Stimulated activated CD4-positive, alpha-beta T cell treated with anti-CD3 and anti-CD28 coated beads, Interleukin-4, amount 100 ng/mL, for 48 hours (primary cell): ENCODE results near the gene GALNT17.

ENCODE experiments used
- DNase-seq, 2 donors: peaks; one replicate each; pipeline ENCODE4 v3.0.0-alpha.2; 2020; ENCODE audit warnings: low read depth in 2 of 2

Gene GALNT17

GRCh38 chr7:71393661-71394060 is 261.7 kb downstream of the GALNT17 start:
- DNase-seq, result no peak

- DNase-seq, result no peak
Measured at GRCh38 chr7:71402684-71403083, 270.7 kb downstream of the GALNT17 start.

- DNase-seq, result no peak
Measured at GRCh38 chr7:71403202-71403946, 271.4 kb downstream of the GALNT17 start.

- no peak for DNase-seq
Measured at GRCh38 chr7:71404726-71405345, 272.9 kb downstream of the GALNT17 start.

- DNase-seq, result no peak
Measured at GRCh38 chr7:71408271-71408670, 276.3 kb downstream of the GALNT17 start.

- no peak for DNase-seq
Measured at GRCh38 chr7:71409550-71410157, 277.7 kb downstream of the GALNT17 start.

- DNase-seq, result no peak
Measured at GRCh38 chr7:71411475-71411874, 279.5 kb downstream of the GALNT17 start.

GRCh38 chr7:71414490-71414889 is 282.5 kb downstream of the GALNT17 start:
- DNase-seq, result no peak

- no peak for DNase-seq
Measured at GRCh38 chr7:71419546-71420337, 287.8 kb downstream of the GALNT17 start.

- no peak for DNase-seq
Measured at GRCh38 chr7:71422104-71422503, 290.2 kb downstream of the GALNT17 start.

GRCh38 chr7:71424166-71425035 is 292.5 kb downstream of the GALNT17 start:
- DNase-seq, result no peak

- no peak for DNase-seq
Measured at GRCh38 chr7:71429083-71429482, 297.1 kb downstream of the GALNT17 start.

GRCh38 chr7:71430246-71430645 is 298.3 kb downstream of the GALNT17 start:
- no peak for DNase-seq

GRCh38 chr7:71439321-71439720 is 307.4 kb downstream of the GALNT17 start:
- no peak for DNase-seq

- DNase-seq, result no peak
Measured at GRCh38 chr7:71442492-71443190, 310.7 kb downstream of the GALNT17 start.

- no peak for DNase-seq
Measured at GRCh38 chr7:71443191-71443530, 311.2 kb downstream of the GALNT17 start.

- no peak for DNase-seq
Measured at GRCh38 chr7:71444130-71444529, 312.2 kb downstream of the GALNT17 start.

GRCh38 chr7:71453630-71454029 is 321.7 kb downstream of the GALNT17 start:
- no peak for DNase-seq

GRCh38 chr7:71454981-71455380 is 323.0 kb downstream of the GALNT17 start:
- DNase-seq, result no peak

- DNase-seq, result no peak
Measured at GRCh38 chr7:71457021-71457420, 325.1 kb downstream of the GALNT17 start.
